ENCODE measurements around the gene ITPK1. TPM values are rescaled to one million over a fixed set of nuclear protein-coding genes. Genes with fewer than 3 reads are reported as not detected.
A peak's percentile ranks its signal among the peaks of the same experiment; 100 is the strongest.

Gene ITPK1
- total RNA-seq, 1 donor from 2014 or later = 43.0 TPM

DNA sequence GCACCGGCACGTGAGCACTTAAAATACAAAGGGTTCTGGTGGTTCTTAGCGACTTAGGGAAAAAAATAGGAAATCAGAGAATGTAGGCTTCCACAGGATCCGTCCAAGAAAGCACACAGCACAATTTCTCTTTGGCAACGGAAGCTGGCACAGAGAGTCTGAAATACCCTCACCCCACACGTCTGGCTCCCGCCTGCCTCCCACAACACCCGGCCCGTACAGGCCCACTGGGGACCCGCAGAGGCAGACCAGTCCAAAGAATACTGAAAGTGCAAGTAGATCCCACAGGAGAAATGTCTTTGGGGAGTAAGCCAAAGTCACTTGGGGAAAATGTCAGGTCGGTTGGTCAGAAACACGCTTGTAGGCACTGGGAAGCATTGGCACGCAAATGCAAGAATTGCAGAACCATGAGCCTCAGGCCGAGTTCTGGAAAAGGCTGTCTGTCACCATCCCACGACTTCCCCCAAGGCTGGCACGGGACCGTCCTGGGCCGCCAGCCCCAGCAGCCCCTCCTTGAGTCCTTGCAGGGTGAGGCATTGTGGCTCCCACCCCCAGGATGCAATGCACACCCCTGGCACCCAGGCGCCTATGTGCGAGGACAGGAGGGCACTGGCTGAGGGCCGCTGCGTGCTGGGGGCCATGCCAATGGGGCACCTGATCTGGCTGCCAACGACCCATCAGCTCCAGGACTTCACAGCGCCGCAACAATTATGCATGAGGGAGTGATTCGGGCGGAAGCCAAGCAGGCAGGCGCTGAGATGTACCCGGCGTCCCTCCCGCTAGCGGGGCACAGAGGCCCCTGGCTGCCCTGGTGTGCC, 163.0 kb downstream of the ITPK1 start:
- intact Hi-C loops (cut with micrococcal nuclease) = loop anchor here (1.0 to 10.0 kb wide), 9 partner anchors 80 to 940 kb away; no protein-coding TSS in a partner anchor
- ChIA-PET CTCF (interaction anchor here (0.7 to 2.5 kb wide), 16 partner anchors 9 to 666 kb away, joined by 3 to 22 read pairs (median 4); partner anchors contain the start of genes ITPK1, LYSET and MOAP1), POLR2A (no interaction called here)
- Mint-ChIP-seq H3K9me3 (no peaks in the 10 kb centered on the region), H3K4me3 (no peak overlapping the region), H3K36me3 (ENCODE audit: low read depth) (peaks cover 51% of the 10 kb centered on the region), H3K27me3 (no peaks in the 10 kb centered on the region), H3K27ac (no peak overlapping the region), H3K4me1 (peaks cover 4% of the 10 kb centered on the region)
- DNase-seq = no peak
- ATAC-seq (ENCODE audit: low read depth) = no peak
- TF ChIP-seq, protein P1, sequence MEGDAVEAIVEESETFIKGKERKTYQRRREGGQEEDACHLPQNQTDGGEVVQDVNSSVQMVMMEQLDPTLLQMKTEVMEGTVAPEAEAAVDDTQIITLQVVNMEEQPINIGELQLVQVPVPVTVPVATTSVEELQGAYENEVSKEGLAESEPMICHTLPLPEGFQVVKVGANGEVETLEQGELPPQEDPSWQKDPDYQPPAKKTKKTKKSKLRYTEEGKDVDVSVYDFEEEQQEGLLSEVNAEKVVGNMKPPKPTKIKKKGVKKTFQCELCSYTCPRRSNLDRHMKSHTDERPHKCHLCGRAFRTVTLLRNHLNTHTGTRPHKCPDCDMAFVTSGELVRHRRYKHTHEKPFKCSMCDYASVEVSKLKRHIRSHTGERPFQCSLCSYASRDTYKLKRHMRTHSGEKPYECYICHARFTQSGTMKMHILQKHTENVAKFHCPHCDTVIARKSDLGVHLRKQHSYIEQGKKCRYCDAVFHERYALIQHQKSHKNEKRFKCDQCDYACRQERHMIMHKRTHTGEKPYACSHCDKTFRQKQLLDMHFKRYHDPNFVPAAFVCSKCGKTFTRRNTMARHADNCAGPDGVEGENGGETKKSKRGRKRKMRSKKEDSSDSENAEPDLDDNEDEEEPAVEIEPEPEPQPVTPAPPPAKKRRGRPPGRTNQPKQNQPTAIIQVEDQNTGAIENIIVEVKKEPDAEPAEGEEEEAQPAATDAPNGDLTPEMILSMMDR (IDR thresholded peaks at IDR 0.05) = no peak

DNA sequence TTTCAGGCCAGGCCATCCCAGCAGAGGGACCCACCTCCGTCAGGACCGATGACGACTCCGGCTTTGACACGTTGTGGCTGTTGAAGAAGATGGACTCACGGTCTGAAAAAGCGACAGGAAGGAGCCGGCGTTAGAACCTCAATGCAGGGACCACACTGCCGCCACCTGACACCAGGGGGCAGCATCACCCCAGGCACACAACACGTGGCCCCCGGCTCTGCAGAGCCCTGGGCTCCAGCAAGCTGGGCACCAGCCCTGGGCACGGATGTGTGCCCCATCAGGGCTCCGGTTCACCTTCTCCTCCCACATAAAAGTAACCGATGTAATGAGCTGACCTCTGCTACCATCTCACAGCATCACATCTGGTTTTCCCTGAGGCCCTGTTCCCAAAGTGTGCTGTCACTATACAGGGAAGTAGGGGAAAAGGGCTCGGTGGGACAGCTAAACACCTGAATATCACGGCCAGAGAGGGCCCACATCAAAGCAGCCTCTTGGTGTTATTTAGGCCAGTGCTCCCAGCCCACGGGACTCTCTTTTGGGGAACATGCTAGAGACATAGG, 163.7 kb downstream of the ITPK1 start:
- Mint-ChIP-seq H3K4me3 (no peak overlapping the region), H3K4me1 (peaks cover 4% of the 10 kb centered on the region), H3K9me3 (no peaks in the 10 kb centered on the region), H3K27me3 (no peaks in the 10 kb centered on the region), H3K36me3 (ENCODE audit: low read depth) (peaks cover 50% of the 10 kb centered on the region), H3K27ac (no peak overlapping the region)
- POLR2A ChIA-PET = no interaction called here
- ATAC-seq (ENCODE audit: low read depth) (peak; percentile 98), DNase-seq (peak; percentile 79)
- intact Hi-C loops (cut with micrococcal nuclease) = loop anchor here (1.0 to 10.0 kb wide), 9 partner anchors 80 to 941 kb away; no protein-coding TSS in a partner anchor
- CTCF ChIA-PET = interaction anchor here (0.7 to 2.5 kb wide), 16 partner anchors 10 to 667 kb away, joined by 3 to 22 read pairs (median 4); partner anchors contain the start of genes ITPK1, LYSET and MOAP1
- TF ChIP-seq, protein P1 (IDR thresholded peaks at IDR 0.05) = peak; percentile 95

GRCh38 chr14:92951261-92951660, 164.5 kb downstream of the ITPK1 start:
- ChIA-PET CTCF (interaction anchor here (1.1 to 2.5 kb wide), 8 partner anchors 12 to 228 kb away, joined by 3 to 22 read pairs (median 12); partner anchors contain the start of gene ITPK1), POLR2A (no interaction called here)
- DNase-seq (no peak), ATAC-seq (ENCODE audit: low read depth) (no peak)
- intact Hi-C loops (cut with micrococcal nuclease) = loop anchor here (5.0 to 10.0 kb wide), 2 partner anchors 81 to 594 kb away; no protein-coding TSS in a partner anchor
- Mint-ChIP-seq H3K4me3 (no peak overlapping the region), H3K36me3 (ENCODE audit: low read depth) (peaks cover 49% of the 10 kb centered on the region), H3K9me3 (no peaks in the 10 kb centered on the region), H3K27ac (no peak overlapping the region), H3K4me1 (peaks cover 4% of the 10 kb centered on the region), H3K27me3 (no peaks in the 10 kb centered on the region)
- TF ChIP-seq, protein P1 (IDR thresholded peaks at IDR 0.05) = no peak

- ATAC-seq (ENCODE audit: low read depth) = no peak
- intact Hi-C loops (cut with micrococcal nuclease) = loop anchor here (5.0 to 10.0 kb wide), 2 partner anchors 82 to 594 kb away; no protein-coding TSS in a partner anchor
- Mint-ChIP-seq H3K9me3 (no peaks in the 10 kb centered on the region), H3K27me3 (no peaks in the 10 kb centered on the region), H3K4me1 (peaks cover 4% of the 10 kb centered on the region), H3K36me3 (ENCODE audit: low read depth) (peaks cover 46% of the 10 kb centered on the region), H3K4me3 (no peak overlapping the region), H3K27ac (no peak overlapping the region)
- DNase-seq = no peak
- TF ChIP-seq, protein P1 (IDR thresholded peaks at IDR 0.05) = no peak
- ChIA-PET CTCF (no interaction called here), POLR2A (no interaction called here)
Measured at GRCh38 chr14:92950773-92951172, 165.0 kb downstream of the ITPK1 start.

DNA sequence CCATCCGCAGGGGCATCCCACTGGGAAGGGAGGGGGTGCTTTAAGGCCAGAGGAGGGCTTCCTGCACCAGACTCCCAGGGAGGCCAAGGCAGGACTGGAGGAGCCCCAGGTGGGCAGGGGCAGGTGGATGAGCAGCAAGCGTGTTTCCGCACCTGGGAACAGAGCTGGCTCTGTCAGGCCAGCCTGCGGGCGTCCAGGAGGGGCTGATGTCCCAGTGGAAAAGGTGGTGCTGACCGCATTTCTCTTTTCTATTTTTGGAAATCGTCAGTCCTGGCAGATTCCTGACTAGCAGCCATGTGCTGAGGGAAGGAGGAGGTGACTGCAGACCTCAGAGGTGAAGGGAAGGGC, 165.6 kb downstream of the ITPK1 start:
- no peak overlapping the region for H3K4me3 Mint-ChIP-seq
- intact Hi-C loops (cut with micrococcal nuclease) = loop anchor here (5.0 to 10.0 kb wide), 2 partner anchors 82 to 595 kb away; no protein-coding TSS in a partner anchor
- ChIA-PET POLR2A (no interaction called here), CTCF (no interaction called here)
- DNase-seq (no peak), ATAC-seq (ENCODE audit: low read depth) (no peak)
- peaks cover 4% of the 10 kb centered on the region for H3K4me1 Mint-ChIP-seq
- no peaks in the 10 kb centered on the region for H3K27me3 Mint-ChIP-seq
- TF ChIP-seq, protein P1 (IDR thresholded peaks at IDR 0.05) = no peak
- H3K27ac Mint-ChIP-seq = no peak overlapping the region
- peaks cover 49% of the 10 kb centered on the region for H3K36me3 Mint-ChIP-seq (ENCODE audit: low read depth)
- no peaks in the 10 kb centered on the region for H3K9me3 Mint-ChIP-seq

Measured in activated B cell treated with CpG ODN at 0.5 μM for 24 hours (primary cell).